Measurements from ENCODE around the gene GNAQ. TPM values are rescaled to one million over a fixed set of nuclear protein-coding genes. Genes with fewer than 3 reads are reported as not detected.
"Not testable (repeated sequence)": the region's sequence is repeated elsewhere in the genome, so short reads cannot be mapped to it uniquely, and the experiment has no call there.

Gene GNAQ
- total RNA-seq, 2 experiments from 2014 or later = 17.6 to 24.2 TPM

DNA sequence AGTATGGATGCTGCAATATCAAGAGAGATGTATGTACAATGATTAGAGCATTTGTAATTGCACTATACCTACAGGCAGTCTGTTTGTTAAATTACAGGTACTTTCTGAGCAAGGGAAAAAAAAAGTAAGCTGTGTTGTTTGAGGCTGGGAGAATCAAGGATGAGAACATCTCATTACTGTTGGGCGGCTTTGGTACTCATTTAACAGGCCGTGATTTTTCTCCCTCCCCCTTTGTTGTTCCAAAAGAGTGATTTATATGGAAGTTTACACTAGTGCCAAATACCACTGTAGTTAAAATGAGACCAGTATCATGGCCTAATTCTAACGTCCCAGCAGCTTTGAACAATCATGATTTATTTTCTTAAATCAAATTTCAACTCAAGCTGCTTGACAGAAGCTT is 312.3 kb downstream of the GNAQ start:
- no peaks in the 10 kb centered on the region for H3K9me3 Mint-ChIP-seq (ENCODE audit: low read depth)
- peaks cover 2% of the 10 kb centered on the region for H3K4me1 Mint-ChIP-seq
- no peaks in the 10 kb centered on the region for H3K27me3 Mint-ChIP-seq
- ATAC-seq (no peak), DNase-seq (no peak)
- H3K4me3 Mint-ChIP-seq = no peak overlapping the region
- CTCF ChIA-PET = interaction anchor here (0.6 kb wide), 1 partner anchor 11 kb away, joined by 3 read pairs; no protein-coding TSS in a partner anchor
- H3K27ac Mint-ChIP-seq = no peak overlapping the region
- H3K36me3 Mint-ChIP-seq = peaks cover 5% of the 10 kb centered on the region

DNA sequence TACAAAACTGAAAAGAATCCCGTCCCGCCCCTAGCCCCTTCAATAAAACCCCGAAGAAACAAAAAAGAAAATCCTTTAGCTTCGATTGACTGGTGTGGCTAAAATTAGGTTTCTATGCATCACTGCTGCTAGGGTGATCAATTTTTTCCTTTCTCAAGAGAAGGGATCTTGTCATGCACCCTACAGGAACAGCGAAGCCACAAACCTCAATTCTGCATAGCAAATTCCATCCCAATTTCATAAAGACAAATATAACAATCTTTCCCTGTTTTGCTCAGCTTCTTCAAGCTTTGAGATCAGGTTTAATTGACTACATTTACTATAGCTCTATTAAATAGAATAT is 313.3 kb downstream of the GNAQ start:
- H3K4me1 Mint-ChIP-seq; DNase-seq; H3K27ac Mint-ChIP-seq; H3K36me3 Mint-ChIP-seq; ATAC-seq; H3K9me3 Mint-ChIP-seq (ENCODE audit: low read depth); H3K4me3 Mint-ChIP-seq; CTCF ChIA-PET; H3K27me3 Mint-ChIP-seq: not testable (repeated sequence)

DNA sequence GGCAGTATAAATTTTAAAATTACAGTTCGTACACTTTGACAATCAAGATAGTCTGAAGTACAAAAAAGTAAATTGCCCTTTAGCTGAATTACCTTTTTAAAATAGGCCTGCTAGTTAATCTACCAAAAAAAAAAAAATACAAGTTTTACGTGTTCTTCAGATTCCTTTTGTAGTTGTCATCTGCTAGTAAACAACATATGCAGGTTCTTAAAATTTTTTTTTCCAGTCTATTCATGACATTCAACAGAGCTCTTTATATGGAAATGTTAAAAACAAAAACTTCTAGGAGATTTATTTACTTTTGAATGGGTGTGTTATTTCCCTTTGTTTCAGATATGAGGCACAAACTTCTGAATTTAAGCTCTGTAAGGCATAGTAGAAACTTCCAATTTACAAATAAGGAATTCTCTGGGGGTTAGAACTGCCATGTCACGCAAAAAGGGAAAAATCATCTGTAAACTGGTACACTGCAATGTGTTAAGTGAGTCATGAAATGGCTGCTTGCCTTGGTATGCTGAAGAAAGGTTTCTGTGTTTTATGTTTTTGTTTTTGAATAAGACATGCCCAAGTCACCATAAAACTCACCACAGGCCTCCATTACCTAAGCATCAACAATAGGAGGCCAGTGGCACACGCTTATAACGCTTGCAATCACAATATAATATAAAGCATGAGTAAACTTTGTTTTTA is 313.9 kb downstream of the GNAQ start:
- H3K27me3 Mint-ChIP-seq; H3K27ac Mint-ChIP-seq; DNase-seq; H3K9me3 Mint-ChIP-seq (ENCODE audit: low read depth); H3K4me3 Mint-ChIP-seq; H3K36me3 Mint-ChIP-seq; CTCF ChIA-PET; H3K4me1 Mint-ChIP-seq; ATAC-seq: not testable (repeated sequence)

- no peaks in the 10 kb centered on the region for H3K9me3 Mint-ChIP-seq (ENCODE audit: low read depth)
- H3K36me3 Mint-ChIP-seq = peaks cover 1% of the 10 kb centered on the region
- H3K4me1 Mint-ChIP-seq = peaks cover 2% of the 10 kb centered on the region
- DNase-seq = no peak
- H3K27ac Mint-ChIP-seq = no peak overlapping the region
- H3K4me3 Mint-ChIP-seq = no peak overlapping the region
- peaks cover 2% of the 10 kb centered on the region for H3K27me3 Mint-ChIP-seq
- CTCF ChIA-PET = interaction anchor here (1.1 to 1.4 kb wide), 2 partner anchors 25 kb away, joined by 3 read pairs; no protein-coding TSS in a partner anchor
- ATAC-seq = no peak
Observed at GRCh38 chr9:77714077-77714549, 317.5 kb downstream of the GNAQ start.

DNA sequence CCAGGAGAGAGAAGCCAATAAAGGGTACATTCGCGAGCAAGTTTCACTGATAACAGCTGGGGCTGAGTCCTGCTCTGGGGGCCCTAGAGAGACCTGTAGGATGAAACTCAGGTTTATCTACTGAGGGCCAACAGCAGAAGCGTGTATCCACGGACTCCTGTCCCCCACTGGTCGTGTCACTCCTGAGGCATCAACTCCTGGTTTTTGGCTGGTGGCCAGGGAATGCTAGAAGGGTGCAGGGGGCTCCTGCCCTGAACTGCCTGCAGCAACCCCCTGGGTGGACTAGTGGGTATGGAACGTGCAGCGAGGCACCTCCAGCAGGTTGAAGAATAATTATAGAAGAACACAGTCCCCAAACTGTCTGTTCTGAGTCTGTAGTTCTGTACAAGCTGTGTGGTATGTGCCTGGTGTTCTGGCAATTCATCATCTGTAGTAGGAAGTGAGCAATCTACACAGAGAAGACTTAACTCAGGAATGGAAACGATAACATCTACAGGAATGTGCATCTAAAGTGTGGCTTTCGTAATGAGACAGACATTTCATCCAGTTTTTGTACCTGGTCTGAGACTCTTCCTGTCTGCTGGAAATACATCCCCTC is 319.0 kb downstream of the GNAQ start:
- CTCF ChIA-PET = interaction anchor here (1.4 kb wide), 1 partner anchor 26 kb away, joined by 3 read pairs; no protein-coding TSS in a partner anchor
- no peak overlapping the region for H3K27ac Mint-ChIP-seq
- no peak overlapping the region for H3K4me3 Mint-ChIP-seq
- peaks cover 5% of the 10 kb centered on the region for H3K27me3 Mint-ChIP-seq
- no peaks in the 10 kb centered on the region for H3K4me1 Mint-ChIP-seq
- DNase-seq = no peak
- ATAC-seq = no peak
- H3K36me3 Mint-ChIP-seq = peaks cover 1% of the 10 kb centered on the region
- H3K9me3 Mint-ChIP-seq (ENCODE audit: low read depth) = no peaks in the 10 kb centered on the region

DNA sequence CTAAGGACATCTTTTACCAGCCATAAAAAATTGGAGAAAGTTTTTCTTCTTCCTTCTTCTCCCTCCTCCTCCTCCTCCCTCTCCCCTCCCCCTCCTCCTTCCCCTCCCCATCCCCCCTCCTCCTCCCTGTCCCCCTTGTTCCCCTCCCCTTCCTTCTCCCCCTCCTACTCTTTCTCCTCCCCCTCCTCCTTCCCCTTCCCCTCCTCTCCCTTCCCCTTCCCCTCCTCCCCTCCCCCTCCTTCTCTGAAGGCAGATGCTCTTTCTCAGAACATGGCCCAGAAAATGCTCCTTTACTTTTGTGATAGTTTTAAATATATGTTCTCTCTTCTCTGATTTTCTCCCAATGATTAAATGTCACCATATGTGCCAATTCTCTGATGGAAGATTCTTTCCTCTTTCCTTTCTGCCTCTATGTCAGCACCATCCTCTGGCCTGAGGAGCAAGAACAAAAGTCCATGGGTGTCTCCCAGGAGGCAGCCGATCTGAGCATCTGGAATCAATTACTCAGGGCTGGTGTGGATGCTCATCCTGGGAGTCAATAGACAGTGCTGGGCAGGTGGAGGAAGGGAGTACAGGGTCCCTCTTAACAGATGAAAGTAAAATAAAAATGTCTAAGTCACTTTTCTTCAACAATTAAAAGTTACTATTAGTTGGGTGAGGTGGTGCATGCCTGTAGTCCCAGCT is 320.5 kb downstream of the GNAQ start:
- CTCF ChIA-PET = no interaction called here
- Mint-ChIP-seq H3K4me1 (no peaks in the 10 kb centered on the region), H3K9me3 (ENCODE audit: low read depth) (no peaks in the 10 kb centered on the region), H3K4me3 (no peak overlapping the region), H3K36me3 (no peaks in the 10 kb centered on the region), H3K27me3 (peaks cover 5% of the 10 kb centered on the region), H3K27ac (no peak overlapping the region)
- ATAC-seq (no peak), DNase-seq (no peak)

DNA sequence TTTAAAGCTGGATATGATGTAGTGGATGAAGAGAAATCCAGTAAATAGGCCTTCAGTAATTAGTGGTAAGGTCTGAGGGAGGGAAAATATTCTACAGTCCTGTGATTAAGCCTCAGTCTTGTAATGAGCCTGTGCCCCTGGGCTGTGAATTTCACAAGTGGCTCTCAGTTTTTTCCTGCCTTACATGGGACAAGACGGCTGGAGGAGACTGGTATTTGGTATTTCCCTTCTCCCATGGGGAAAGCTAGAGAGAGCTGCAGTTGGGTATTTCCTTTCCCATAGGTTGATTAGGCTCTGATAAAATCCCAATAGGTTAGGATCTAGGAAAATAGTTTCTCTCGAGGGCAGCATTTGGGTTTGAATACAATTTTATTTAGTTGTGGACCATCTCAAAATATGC is 321.3 kb downstream of the GNAQ start:
- DNase-seq (no peak), ATAC-seq (no peak)
- no peaks in the 10 kb centered on the region for H3K9me3 Mint-ChIP-seq (ENCODE audit: low read depth)
- CTCF ChIA-PET = no interaction called here
- no peak overlapping the region for H3K27ac Mint-ChIP-seq
- no peaks in the 10 kb centered on the region for H3K4me1 Mint-ChIP-seq
- H3K4me3 Mint-ChIP-seq = no peak overlapping the region
- no peaks in the 10 kb centered on the region for H3K36me3 Mint-ChIP-seq
- H3K27me3 Mint-ChIP-seq = peaks cover 5% of the 10 kb centered on the region

GRCh38 chr9:77708064-77708815 is 323.4 kb downstream of the GNAQ start:
- no peaks in the 10 kb centered on the region for H3K9me3 Mint-ChIP-seq (ENCODE audit: low read depth)
- no peak overlapping the region for H3K4me3 Mint-ChIP-seq
- peaks cover 5% of the 10 kb centered on the region for H3K27me3 Mint-ChIP-seq
- H3K27ac Mint-ChIP-seq = no peak overlapping the region
- H3K4me1 Mint-ChIP-seq = no peaks in the 10 kb centered on the region
- no peak for ATAC-seq
- H3K36me3 Mint-ChIP-seq = no peaks in the 10 kb centered on the region
- no peak for DNase-seq
- CTCF ChIA-PET = no interaction called here

- Mint-ChIP-seq H3K27me3 (peaks cover 5% of the 10 kb centered on the region), H3K4me3 (no peak overlapping the region), H3K9me3 (ENCODE audit: low read depth) (no peaks in the 10 kb centered on the region), H3K36me3 (no peaks in the 10 kb centered on the region), H3K27ac (no peak overlapping the region), H3K4me1 (no peaks in the 10 kb centered on the region)
- DNase-seq = no peak
- no peak for ATAC-seq
- CTCF ChIA-PET = no interaction called here
Observed at GRCh38 chr9:77707383-77708063, 324.1 kb downstream of the GNAQ start.

- H3K36me3 Mint-ChIP-seq = no peaks in the 10 kb centered on the region
- no peak for DNase-seq
- ATAC-seq = no peak
- CTCF ChIA-PET = no interaction called here
- no peak overlapping the region for H3K27ac Mint-ChIP-seq
- H3K4me1 Mint-ChIP-seq = no peaks in the 10 kb centered on the region
- H3K27me3 Mint-ChIP-seq = peaks cover 5% of the 10 kb centered on the region
- no peak overlapping the region for H3K4me3 Mint-ChIP-seq
- H3K9me3 Mint-ChIP-seq (ENCODE audit: low read depth) = no peaks in the 10 kb centered on the region
Observed at GRCh38 chr9:77705636-77706035, 326.0 kb downstream of the GNAQ start.

DNA sequence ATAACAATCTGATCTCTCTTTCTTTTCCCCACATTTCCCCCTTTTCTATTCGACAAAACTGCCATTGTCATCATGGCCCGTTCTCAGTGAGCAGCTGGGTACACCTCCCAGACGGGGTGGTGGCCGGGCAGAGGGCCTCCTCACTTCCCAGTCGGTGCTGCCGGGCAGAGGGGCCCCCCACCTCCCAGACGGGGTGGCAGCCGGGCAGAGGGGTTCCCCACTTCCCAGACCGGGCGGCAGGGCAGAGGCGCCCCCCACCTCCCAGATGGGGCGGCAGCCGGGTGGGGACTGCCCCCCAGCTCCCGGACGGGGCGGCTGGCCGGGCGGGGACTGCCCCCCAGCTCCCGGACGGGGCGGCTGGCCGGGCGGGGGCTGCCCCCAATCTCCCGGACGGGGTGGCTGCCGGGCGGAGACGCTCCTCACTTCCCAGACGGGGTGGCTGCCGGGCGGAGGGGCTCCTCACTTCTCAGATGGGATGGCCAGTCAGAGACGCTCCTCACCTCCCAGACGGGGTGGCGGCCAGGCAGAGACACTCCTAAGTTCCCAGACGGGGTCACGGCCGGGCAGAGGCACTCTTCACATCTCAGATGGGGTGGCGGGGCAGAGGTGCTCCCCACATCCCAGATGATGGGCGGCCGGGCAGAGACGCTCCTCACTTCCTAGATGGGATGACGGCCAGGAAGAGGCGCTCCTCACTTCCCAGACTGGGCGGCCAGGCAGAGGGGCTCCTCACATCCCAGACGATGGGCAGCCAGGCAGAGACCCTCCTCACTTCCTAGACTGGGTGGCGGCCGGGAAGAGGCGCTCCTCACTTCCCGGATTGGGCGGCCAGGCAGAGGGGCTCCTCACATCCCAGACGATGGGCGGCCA is 328.9 kb downstream of the GNAQ start:
- H3K36me3 Mint-ChIP-seq; DNase-seq; H3K4me1 Mint-ChIP-seq; CTCF ChIA-PET; H3K9me3 Mint-ChIP-seq (ENCODE audit: low read depth); ATAC-seq; H3K27me3 Mint-ChIP-seq; H3K27ac Mint-ChIP-seq; H3K4me3 Mint-ChIP-seq: not testable (repeated sequence)

- CTCF ChIA-PET = interaction anchor here (1.2 kb wide), 1 partner anchor 9 kb away, joined by 3 read pairs; no protein-coding TSS in a partner anchor
- H3K27me3 Mint-ChIP-seq = peaks cover 36% of the 10 kb centered on the region
Observed at GRCh38 chr9:77697238-77697984, 334.2 kb downstream of the GNAQ start.

More at GRCh38 chr9:77697238-77697984, 334.2 kb downstream of the GNAQ start:
- DNase-seq = no peak
- Mint-ChIP-seq H3K4me1 (no peaks in the 10 kb centered on the region), H3K4me3 (no peak overlapping the region), H3K36me3 (no peaks in the 10 kb centered on the region), H3K9me3 (ENCODE audit: low read depth) (no peaks in the 10 kb centered on the region), H3K27ac (no peak overlapping the region)
- ATAC-seq = no peak
